GM12878 (cell line): ENCODE data around the gene GPR152. TPM values are rescaled to one million over a fixed set of nuclear protein-coding genes. Genes with fewer than 3 reads are reported as not detected.

Source experiments
- ATAC-seq: fragments of 200-7000 bp; cut with Tn5 transposase; 3 replicates; pipeline ENCODE4 v1.9.1; 2020; ENCODE audit warnings: mild to moderate bottlenecking, moderate library complexity
- BruUV-seq: library from RNA; stranded (reverse); fragments of 400-500 nt; replicated peaks from 2 replicates; lab custom pipeline; 2021; lab: Mats Ljungman, UMichigan
- CTCF ChIA-PET: fragments of 300-600 bp; sonication (Branson Sonifier 250); formaldehyde crosslinking; extraction: SDS; loops from one replicate; lab custom pipeline; 2021; ENCODE audit warnings: inconsistent platforms; lab: Yijun Ruan, JAX
- POLR2A ChIA-PET: fragments of 350-600 bp; formaldehyde crosslinking; extraction: SDS; loops from one replicate; lab custom pipeline; 2021; ENCODE audit warnings: inconsistent platforms; lab: Charles Lee
- RAD21 ChIA-PET: fragments of 300-600 bp; sonication (Branson Sonifier 250); formaldehyde crosslinking; loops from one replicate; lab custom pipeline; 2023; ENCODE audit warnings: antibody characterized with exemption; ENCODE audit not compliant: unreplicated experiment; lab: Charles Lee
- SMC1A ChIA-PET: fragments of 300-600 bp; sonication (Branson Sonifier 250); formaldehyde crosslinking; loops from one replicate; lab custom pipeline; 2023; ENCODE audit not compliant: unreplicated experiment, uncharacterized antibody; lab: Charles Lee
- DNase-seq: peaks from one replicate; pipeline ENCODE4 v3.0.0-alpha.2; 2011; ENCODE audit warnings: low read depth, low spot score
- FAIRE-seq: peaks from 3 replicates; lab custom pipeline; 2011; peaks lifted over from hg19 to GRCh38; lab: Jason Lieb, UNC
- H2AFZ ChIP-seq: 2 replicates; pipeline ENCODE4 v1.6.0; 2011; ENCODE audit warnings: low read depth, low read length, control low read depth; ENCODE audit not compliant: control insufficient read depth
- H3K27ac ChIP-seq: 2 replicates; pipeline ENCODE4 v1.5.1; 2011; ENCODE audit warnings: control low read depth; ENCODE audit not compliant: control insufficient read depth, insufficient read depth
- H3K27me3 ChIP-seq, 2 experiments: replicated peaks in 1 of 2; 2 replicates each; pipeline versions ENCODE4 v1.6.0 to v1.6.1; 2011; ENCODE audit warnings: low read length in 1 of 2; ENCODE audit not compliant: control insufficient read depth in 2 of 2, insufficient read depth in 2 of 2
- H3K36me3 ChIP-seq, 2 experiments: 2 replicates each; pipeline ENCODE4 v1.5.1; 2011; ENCODE audit warnings: low read length in 1 of 2; ENCODE audit not compliant: control insufficient read depth in 2 of 2, insufficient read depth in 2 of 2
- H3K4me1 ChIP-seq: 2 replicates; pipeline ENCODE4 v1.6.1; 2011; ENCODE audit warnings: mild to moderate bottlenecking, low read length, moderate library complexity, mixed read lengths; ENCODE audit not compliant: control insufficient read depth, insufficient read depth
- H3K4me2 ChIP-seq: 2 replicates; pipeline ENCODE4 v1.6.0; 2011; ENCODE audit warnings: control low read depth; ENCODE audit not compliant: control insufficient read depth, insufficient read depth
- H3K4me3 ChIP-seq: fragments of 200-600 bp; sonication (generic); 2 replicates; pipeline ENCODE4 v1.5.1; 2016
- H3K79me2 ChIP-seq: 2 replicates; pipeline ENCODE4 v1.6.0; 2011; ENCODE audit warnings: low read length; ENCODE audit not compliant: control insufficient read depth, insufficient read depth
- H3K9ac ChIP-seq: 2 replicates; pipeline ENCODE4 v1.8.0; 2011; ENCODE audit warnings: low read length, control low read depth, mixed read lengths; ENCODE audit not compliant: control insufficient read depth, insufficient read depth
- H3K9me3 ChIP-seq: replicated peaks from 3 replicates; pipeline ENCODE4 v1.5.1; 2011; ENCODE audit warnings: mild to moderate bottlenecking, low read length; ENCODE audit not compliant: control insufficient read depth, insufficient read depth
- H4K20me1 ChIP-seq: 2 replicates; pipeline ENCODE4 v1.6.0; 2011; ENCODE audit not compliant: control insufficient read depth, insufficient read depth
- NFIC ChIP-seq: IDR thresholded peaks from 2 replicates; pipeline ENCODE4 v1.6.1; 2012; ENCODE audit warnings: low read depth, mild to moderate bottlenecking, inconsistent platforms, low read length, moderate library complexity
- POLR2A ChIP-seq: IDR thresholded peaks from 2 replicates; pipeline ENCODE4 v1.6.1; 2011; ENCODE audit warnings: low read depth, mild to moderate bottlenecking, low read length
- POLR2AphosphoS2 ChIP-seq: IDR thresholded peaks from 2 replicates; pipeline ENCODE4 v1.6.1; 2011; ENCODE audit warnings: low read depth, mild to moderate bottlenecking, low read length, improper control_type of control experiment, moderate library complexity
- RCOR1 ChIP-seq: conservative IDR thresholded peaks from 2 replicates; pipeline ENCODE4 v1.6.1; 2012; ENCODE audit warnings: low read depth, low read length, improper control_type of control experiment
- SUZ12 ChIP-seq: fragments of 200-600 bp; sonication (generic); IDR thresholded peaks from one replicate; pipeline ENCODE4 v1.6.1; 2018; ENCODE audit warnings: antibody characterized with exemption, mild to moderate bottlenecking; ENCODE audit not compliant: unreplicated experiment
- WGBS: methylation state at CpG from one replicate; pipeline ENCODE4 v1.1.6; 2016; ENCODE audit warnings: low lambda C conversion rate; ENCODE audit not compliant: insufficient replicate concordance, insufficient coverage; ENCODE audit errors: missing lambda C conversion rate; 5-methylcytosine and 5-hydroxymethylcytosine counted together
- in situ Hi-C: fragments of 300-500 bp; cut with MboI; formaldehyde crosslinking; loops from 9 replicates; pipeline ENCODE4 v1.14.3; 2018; ENCODE audit warnings: mixed read lengths
- intact Hi-C: fragments of 100-400 bp; cut with micrococcal nuclease; formaldehyde crosslinking; loops from one replicate; pipeline ENCODE4 v1.14.2; 2022; ENCODE audit not compliant: unreplicated experiment
- polyA plus RNA-seq, 11 experiments: library from polyadenylated mRNA; depleted of rRNA in 4 of 11; unstranded in 6 of 11; stranded (reverse) in 5 of 11; fragments of >200 nt; fragmentation: Nextera tagmentation in 4 of 11; fragmentation: Illumina TruSeq in 1 of 11; extraction: Ambion mirVana in 4 of 11; extraction: Trizol in 1 of 11; gene quantifications; 1 replicate in 1 of 11; 2 replicates in 10 of 11; pipeline versions ENCODE4 v1.2.1 to v1.2.3, GENCODE V29; 2011 to 2016; ENCODE audit warnings: inconsistent platforms in 2 of 11, missing spikeins in 2 of 11, low read depth in 1 of 11
- total RNA-seq, 4 experiments: library from RNA; depleted of rRNA in 3 of 4; stranded (reverse); fragments of >200 nt in 3 of 4; fragmentation: Illumina TruSeq in 1 of 4; extraction: Trizol in 1 of 4; gene quantifications; 2 replicates each; pipeline versions ENCODE4 v1.2.1 to v1.2.3, GENCODE V29; 2013 to 2021

GPR152 gene
- total and polyA plus RNA-seq, 10 of the 15 experiments (the other 5 are each of a cell fraction or from before 2014, with no cell fraction given): not detected

DNA sequence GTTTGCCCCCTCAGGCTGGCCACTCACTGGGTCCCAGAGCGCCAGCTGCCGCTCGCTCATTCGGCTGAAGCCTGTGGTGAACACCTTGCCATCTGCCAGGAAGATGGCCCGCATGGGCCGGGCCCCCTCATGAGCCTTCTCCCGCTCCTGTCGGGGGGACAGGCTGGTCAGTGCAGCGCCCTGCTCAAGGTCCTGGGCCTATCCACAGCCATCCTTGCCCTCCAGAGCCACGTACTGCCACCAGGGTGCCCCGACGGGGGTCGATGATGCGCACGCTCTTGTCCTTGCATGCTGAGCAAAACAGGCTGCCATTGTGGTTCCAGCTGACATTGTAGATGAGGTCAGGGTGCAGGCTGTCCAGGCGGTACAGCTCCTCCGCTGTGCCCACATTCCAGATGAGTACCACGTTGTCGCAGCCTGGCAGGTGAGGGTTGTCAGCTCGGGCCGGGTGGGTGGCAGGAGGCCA lies 11.4 kb downstream of the GPR152 start:
- Histone ChIP-seq H3K9ac (no peak overlapping the region), H3K27me3 (no peaks in the 10 kb centered on the region), H3K4me3 (no peak overlapping the region), H3K27ac (no peak overlapping the region), H4K20me1 (no peaks in the 10 kb centered on the region), H3K4me1 (peaks cover 31% of the 10 kb centered on the region), H3K36me3 (peaks cover 0 to 2% of the 10 kb centered on the region in 2 experiments; a peak in 2 of 4 replicates), H3K9me3 (no peaks in the 10 kb centered on the region), H3K79me2 (peaks cover 41% of the 10 kb centered on the region), H2AFZ (no peak overlapping the region), H3K4me2 (no peak overlapping the region)
- ChIA-PET POLR2A (interaction anchor here (1.5 to 1.6 kb wide), 3 partner anchors 18 to 43 kb away, joined by 3 to 5 read pairs (median 5); partner anchors contain the start of gene PPP1CA), CTCF (interaction anchor here (0.6 to 1.1 kb wide), 3 partner anchors 38 to 66 kb away, joined by 3 read pairs; partner anchors contain the start of gene TBC1D10C), RAD21 (interaction anchor here (0.6 kb wide), 1 partner anchor 24 kb away, joined by 3 read pairs; no protein-coding TSS in a partner anchor), SMC1A (interaction anchor here (0.6 to 1.5 kb wide), 2 partner anchors 20 to 160 kb away, joined by 3 to 5 read pairs; no protein-coding TSS in a partner anchor)
- no peak for DNase-seq
- ATAC-seq: no peak
- TF ChIP-seq SUZ12 (no peak), NFIC (no peak), POLR2A (peak; percentile 30), RCOR1 (no peak), POLR2AphosphoS2 (0 out of 2 replicates have a peak, but pooled peaks have one; percentile 38)
- no peak for FAIRE-seq
- in situ Hi-C loops: no loop called here
- BruUV-seq: no TSS peak
- 71% methylated on average over 21 of the region's 21 CpGs for WGBS
- intact Hi-C loops: no loop called here
